ENCODE results near the gene TMEM203. TPM values are rescaled to one million over a fixed set of nuclear protein-coding genes. Genes with fewer than 3 reads are reported as not detected.

Gene TMEM203
- total RNA-seq, 1 experiment from 2014 or later = 35.5 TPM

GRCh38 chr9:137192859-137193258 lies 12.6 kb downstream of the TMEM203 start:
- no peak for DNase-seq
- Histone ChIP-seq H3K14ac (ENCODE audit: insufficient read depth, low read length) (no peak overlapping the region), H3K9ac (ENCODE audit: extremely low read depth, insufficient read length, low read length) (no peak overlapping the region), H3K27ac (ENCODE audit: insufficient read length, low read depth, low read length) (no peak overlapping the region), H3K9me3 (ENCODE audit: control insufficient read depth, low read depth, low read length) (no peaks in the 10 kb centered on the region), H3K27me3 (ENCODE audit: insufficient read depth, low read length) (no peaks in the 10 kb centered on the region), H3K23ac (ENCODE audit: insufficient read length, low read depth, low read length) (no peak overlapping the region), H4K20me1 (ENCODE audit: control insufficient read depth, insufficient read depth, insufficient read length) (no peaks in the 10 kb centered on the region), H3K23me2 (ENCODE audit: insufficient read length, low read depth, low read length, poor library complexity, severe bottlenecking) (peaks cover 8% of the 10 kb centered on the region), H3K56ac (ENCODE audit: insufficient read length, low read depth, low read length) (no peak overlapping the region), H3K4ac (ENCODE audit: low read depth, low read length) (no peak overlapping the region), H4K8ac (replicated peaks; ENCODE audit: insufficient read length, low read depth, low read length) (no peak overlapping the region), H2AK5ac (ENCODE audit: insufficient read length, low read length) (no peak overlapping the region), H2BK5ac (ENCODE audit: insufficient read length, low read length) (no peak overlapping the region), H2BK15ac (ENCODE audit: low read depth, low read length) (no peak overlapping the region), H2BK120ac (ENCODE audit: low read depth, low read length, poor library complexity, severe bottlenecking) (no peak overlapping the region), H3K79me1 (ENCODE audit: insufficient read depth, low read depth, low read length, poor library complexity, severe bottlenecking) (peaks cover under 1% of the 10 kb centered on the region), H3K4me1 (ENCODE audit: insufficient read depth, low read length) (peaks cover 5% of the 10 kb centered on the region; the same call in 1 of the 2 replicates), H2BK12ac (ENCODE audit: insufficient read length, low read depth, low read length) (no peak overlapping the region), H4K5ac (ENCODE audit: insufficient read length, low read depth, low read length) (no peak overlapping the region), H2BK20ac (ENCODE audit: low read depth, low read length, poor library complexity, severe bottlenecking) (no peak overlapping the region), H3K18ac (ENCODE audit: insufficient read length, low read depth, low read length) (no peak overlapping the region), H3K4me2 (ENCODE audit: insufficient read depth, insufficient read length, low read length) (no peak overlapping the region), H3T11ph (ENCODE audit: low read length) (no peak overlapping the region), H3K79me2 (ENCODE audit: insufficient read depth, low read length) (peaks cover 2% of the 10 kb centered on the region; the same call in 1 of the 2 replicates), H4K91ac (ENCODE audit: insufficient read length, low read depth, low read length) (no peak overlapping the region), H2AFZ (ENCODE audit: low read length) (no peak overlapping the region)
- no CpG with 5 or more reads among the region's 2 CpGs for WGBS (ENCODE audit: extremely low coverage, insufficient read length, low lambda C conversion rate)
- TF ChIP-seq CTCF (conservative IDR thresholded peaks at IDR 0.05) = no peak
- Mint-ChIP-seq H3K4me1 (peaks cover 13 to 17% of the 10 kb centered on the region in 2 experiments), H3K36me3 (ENCODE audit: insufficient read depth in 1 of 3, low read depth in 3 of 3) (peaks cover 5 to 15% (median 12%) of the 10 kb centered on the region in 3 experiments; a peak in 5 of 7 replicates), H3K27me3 (ENCODE audit: low read depth) (no peaks in the 10 kb centered on the region), H3K9me3 (no peaks in the 10 kb centered on the region), H3K4me3 (no peak overlapping the region), H3K27ac (no peak overlapping the region)
